ENCODE data around the gene APH1B.

APH1B gene

DNA sequence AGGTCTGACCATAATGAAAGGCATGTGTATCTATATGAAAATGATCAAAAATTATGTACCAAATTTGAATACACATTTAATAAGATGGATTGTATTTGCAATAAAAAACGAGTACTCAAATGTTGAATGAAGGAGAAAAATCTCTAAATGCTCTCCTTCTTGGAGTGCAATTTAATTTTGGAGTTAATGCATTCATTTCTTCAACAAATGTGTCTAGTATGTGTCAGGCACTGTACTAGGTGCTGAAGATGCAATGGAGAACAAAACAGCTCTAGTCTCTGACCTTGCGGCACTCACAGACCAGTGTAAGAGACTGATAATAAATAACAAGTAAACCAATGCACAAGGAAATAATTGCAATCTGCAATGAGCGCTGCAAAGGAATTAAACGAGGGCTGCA, 75.4 kb downstream of the APH1B start:
- FAIRE-seq (no peak), DNase-seq (ENCODE audit: insufficient read length, low spot score) (no peak)
- TF ChIP-seq PAX5 (IDR thresholded peaks at IDR 0.05; ENCODE audit: insufficient read depth, low read length, severe bottlenecking) (no peak), SPI1 (IDR thresholded peaks at IDR 0.05; ENCODE audit: low read depth, low read length) (no peak), TAF1 (IDR thresholded peaks at IDR 0.05; ENCODE audit: low read depth, low read length) (no peak), POLR2AphosphoS5 (IDR thresholded peaks at IDR 0.05; ENCODE audit: low read depth, low read length) (no peak), POLR2A (IDR thresholded peaks at IDR 0.05; ENCODE audit: low read depth, low read length) (no peak), POU2F2 (IDR thresholded peaks at IDR 0.05; ENCODE audit: low read depth, low read length) (no peak)

DNA sequence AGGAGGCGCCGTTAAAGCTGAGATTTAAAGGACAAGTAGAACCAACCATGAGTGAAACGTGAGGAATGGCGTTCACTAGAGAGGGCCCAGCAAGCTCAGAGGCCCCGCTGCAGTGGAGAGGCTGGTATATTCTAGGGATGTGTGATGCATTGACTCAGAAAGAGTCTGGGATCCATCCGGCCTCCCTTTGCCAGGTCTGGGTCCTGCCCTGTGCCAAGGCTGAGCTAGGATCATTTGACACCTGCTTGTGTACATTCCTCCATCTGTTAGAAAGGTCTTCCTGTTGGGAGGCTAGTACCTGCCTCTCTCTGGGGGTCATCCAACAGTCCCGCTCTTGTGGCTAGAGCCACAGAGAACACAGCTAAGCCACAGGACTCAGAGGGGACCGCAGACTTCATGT, 75.9 kb downstream of the APH1B start:
- TF ChIP-seq SPI1 (IDR thresholded peaks at IDR 0.05; ENCODE audit: low read depth, low read length) (no peak), POLR2A (IDR thresholded peaks at IDR 0.05; ENCODE audit: low read depth, low read length) (no peak), TAF1 (IDR thresholded peaks at IDR 0.05; ENCODE audit: low read depth, low read length) (no peak), POLR2AphosphoS5 (IDR thresholded peaks at IDR 0.05; ENCODE audit: low read depth, low read length) (no peak), POU2F2 (IDR thresholded peaks at IDR 0.05; ENCODE audit: low read depth, low read length) (no peak), PAX5 (IDR thresholded peaks at IDR 0.05; ENCODE audit: insufficient read depth, low read length, severe bottlenecking) (no peak)
- no peak for FAIRE-seq

DNA sequence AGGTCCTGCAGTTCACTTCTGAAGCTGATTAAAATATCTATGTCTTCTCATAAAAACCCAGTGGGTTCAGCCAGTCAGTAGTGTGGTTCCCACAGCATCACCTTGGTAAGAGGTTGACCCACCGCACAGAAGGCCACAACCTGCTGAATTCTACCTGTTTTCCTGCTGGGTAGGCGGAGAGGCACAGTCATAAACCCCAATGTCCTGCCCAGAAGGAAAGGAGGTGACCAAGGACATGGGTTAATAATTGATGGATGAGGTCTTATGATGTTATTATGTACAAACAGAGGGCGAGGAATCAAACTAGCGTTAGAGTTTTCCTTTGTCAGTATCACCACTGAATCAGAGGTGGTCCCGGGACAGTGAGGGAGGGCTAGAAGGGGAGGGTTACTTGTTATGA, 76.5 kb downstream of the APH1B start:
- TF ChIP-seq POU2F2 (IDR thresholded peaks at IDR 0.05; ENCODE audit: low read depth, low read length) (no peak), PAX5 (IDR thresholded peaks at IDR 0.05; ENCODE audit: insufficient read depth, low read length, severe bottlenecking) (no peak), POLR2AphosphoS5 (IDR thresholded peaks at IDR 0.05; ENCODE audit: low read depth, low read length) (no peak), SPI1 (IDR thresholded peaks at IDR 0.05; ENCODE audit: low read depth, low read length) (no peak), POLR2A (IDR thresholded peaks at IDR 0.05; ENCODE audit: low read depth, low read length) (no peak), TAF1 (IDR thresholded peaks at IDR 0.05; ENCODE audit: low read depth, low read length) (no peak)
- FAIRE-seq (no peak), DNase-seq (ENCODE audit: insufficient read length, low spot score) (no peak)

More for the DNA sequence above, 75.9 kb downstream of the APH1B start:
- DNase-seq (ENCODE audit: insufficient read length, low spot score): no peak

DNA sequence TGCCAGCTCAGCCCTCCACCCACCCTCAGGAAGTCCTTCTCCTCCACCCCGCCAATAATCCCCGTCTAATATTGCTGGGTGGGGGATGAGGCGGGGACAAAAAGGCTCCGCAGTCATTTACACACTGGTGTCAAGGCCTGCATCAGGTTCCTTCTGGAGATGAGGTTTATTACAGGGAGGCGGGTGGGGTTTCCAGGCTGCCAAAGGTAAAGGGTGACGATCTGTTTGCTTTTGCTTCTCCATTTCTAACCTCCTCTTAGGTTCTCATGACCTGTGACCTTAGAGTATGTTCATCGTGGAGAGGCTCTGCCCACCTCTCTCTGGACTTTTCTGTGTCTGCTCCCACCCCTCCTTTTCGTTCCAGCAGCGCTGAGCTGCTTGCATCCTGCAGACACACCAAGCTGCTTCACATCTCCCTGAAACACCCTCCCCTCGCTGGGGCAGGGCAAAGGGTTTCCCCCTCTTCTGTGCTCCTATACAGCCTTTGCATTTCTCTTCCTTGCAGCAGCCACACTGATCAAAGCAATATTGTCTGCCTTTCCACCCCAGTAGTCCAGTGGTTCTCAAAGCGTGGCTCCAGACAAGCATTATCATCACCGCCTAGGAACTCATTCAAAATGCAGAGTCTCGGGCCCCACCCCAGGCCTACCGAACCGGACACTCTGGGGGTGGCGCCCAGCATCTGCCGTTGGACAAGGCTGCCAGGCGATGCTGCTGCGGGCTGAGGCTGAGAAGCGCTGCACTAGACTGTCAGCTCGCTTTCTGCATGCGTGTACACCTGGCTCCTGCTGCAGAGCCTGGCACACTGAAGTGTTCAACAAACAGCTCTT, 77.6 kb downstream of the APH1B start:
- peak; percentile 82 for FAIRE-seq
- DNase-seq (ENCODE audit: insufficient read length, low spot score): no peak
- TF ChIP-seq PAX5 (IDR thresholded peaks at IDR 0.05; ENCODE audit: insufficient read depth, low read length, severe bottlenecking) (no peak), TAF1 (IDR thresholded peaks at IDR 0.05; ENCODE audit: low read depth, low read length) (no peak), POLR2A (IDR thresholded peaks at IDR 0.05; ENCODE audit: low read depth, low read length) (no peak), POU2F2 (IDR thresholded peaks at IDR 0.05; ENCODE audit: low read depth, low read length) (no peak), POLR2AphosphoS5 (IDR thresholded peaks at IDR 0.05; ENCODE audit: low read depth, low read length) (no peak), SPI1 (IDR thresholded peaks at IDR 0.05; ENCODE audit: low read depth, low read length) (no peak)

DNA sequence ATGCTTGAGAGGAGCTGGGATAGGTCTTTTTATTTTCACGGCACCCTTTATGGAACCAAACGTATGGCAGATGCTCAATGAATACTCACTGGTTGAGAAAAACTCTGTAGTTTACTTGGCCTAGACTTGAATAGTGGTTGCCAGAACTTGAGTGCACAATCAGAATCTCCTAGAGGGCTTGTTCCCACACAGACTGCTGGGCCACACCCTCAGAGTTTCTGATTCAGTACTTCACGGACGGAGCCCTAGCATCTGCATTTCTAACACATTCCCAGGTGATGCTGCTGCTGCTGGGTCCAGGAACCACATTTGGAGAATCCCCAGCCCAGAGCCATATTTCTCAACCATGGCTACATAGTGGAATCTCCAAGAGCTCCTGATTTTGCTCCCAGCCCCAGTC, 79.7 kb downstream of the APH1B start:
- TF ChIP-seq POLR2A (IDR thresholded peaks at IDR 0.05; ENCODE audit: low read depth, low read length): no peak
- no peak for TF ChIP-seq POLR2AphosphoS5 (IDR thresholded peaks at IDR 0.05; ENCODE audit: low read depth, low read length)
- no peak for TF ChIP-seq TAF1 (IDR thresholded peaks at IDR 0.05; ENCODE audit: low read depth, low read length)
- no peak for TF ChIP-seq POU2F2 (IDR thresholded peaks at IDR 0.05; ENCODE audit: low read depth, low read length)
- TF ChIP-seq SPI1 (IDR thresholded peaks at IDR 0.05; ENCODE audit: low read depth, low read length): no peak
- TF ChIP-seq PAX5 (IDR thresholded peaks at IDR 0.05; ENCODE audit: insufficient read depth, low read length, severe bottlenecking): no peak
- DNase-seq (ENCODE audit: insufficient read length, low spot score) (no peak), FAIRE-seq (no peak)

DNA sequence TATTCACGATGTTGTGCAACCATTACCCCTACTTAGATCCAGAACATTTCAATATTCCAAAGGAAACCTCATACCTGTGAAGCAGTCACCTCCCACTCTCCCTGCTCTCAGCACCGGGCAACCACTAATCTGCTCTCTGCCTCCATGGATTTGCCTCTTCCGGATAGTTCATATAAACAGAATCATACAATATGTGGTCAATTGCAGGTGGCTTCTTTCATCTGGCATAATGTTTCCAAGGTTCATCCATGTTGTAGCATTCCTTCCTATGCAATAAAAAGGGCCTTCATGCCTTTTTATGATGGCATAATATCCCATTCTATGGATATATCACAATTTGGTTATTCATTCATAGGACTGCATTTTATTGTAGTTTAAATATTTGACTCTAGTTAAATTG, 80.3 kb downstream of the APH1B start:
- FAIRE-seq: no peak
- TF ChIP-seq PAX5 (IDR thresholded peaks at IDR 0.05; ENCODE audit: insufficient read depth, low read length, severe bottlenecking): no peak
- no peak for TF ChIP-seq POLR2AphosphoS5 (IDR thresholded peaks at IDR 0.05; ENCODE audit: low read depth, low read length)
- no peak for TF ChIP-seq POLR2A (IDR thresholded peaks at IDR 0.05; ENCODE audit: low read depth, low read length)
- no peak for TF ChIP-seq SPI1 (IDR thresholded peaks at IDR 0.05; ENCODE audit: low read depth, low read length)
- no peak for TF ChIP-seq TAF1 (IDR thresholded peaks at IDR 0.05; ENCODE audit: low read depth, low read length)
- TF ChIP-seq POU2F2 (IDR thresholded peaks at IDR 0.05; ENCODE audit: low read depth, low read length): no peak
- no peak for DNase-seq (ENCODE audit: insufficient read length, low spot score)

DNA sequence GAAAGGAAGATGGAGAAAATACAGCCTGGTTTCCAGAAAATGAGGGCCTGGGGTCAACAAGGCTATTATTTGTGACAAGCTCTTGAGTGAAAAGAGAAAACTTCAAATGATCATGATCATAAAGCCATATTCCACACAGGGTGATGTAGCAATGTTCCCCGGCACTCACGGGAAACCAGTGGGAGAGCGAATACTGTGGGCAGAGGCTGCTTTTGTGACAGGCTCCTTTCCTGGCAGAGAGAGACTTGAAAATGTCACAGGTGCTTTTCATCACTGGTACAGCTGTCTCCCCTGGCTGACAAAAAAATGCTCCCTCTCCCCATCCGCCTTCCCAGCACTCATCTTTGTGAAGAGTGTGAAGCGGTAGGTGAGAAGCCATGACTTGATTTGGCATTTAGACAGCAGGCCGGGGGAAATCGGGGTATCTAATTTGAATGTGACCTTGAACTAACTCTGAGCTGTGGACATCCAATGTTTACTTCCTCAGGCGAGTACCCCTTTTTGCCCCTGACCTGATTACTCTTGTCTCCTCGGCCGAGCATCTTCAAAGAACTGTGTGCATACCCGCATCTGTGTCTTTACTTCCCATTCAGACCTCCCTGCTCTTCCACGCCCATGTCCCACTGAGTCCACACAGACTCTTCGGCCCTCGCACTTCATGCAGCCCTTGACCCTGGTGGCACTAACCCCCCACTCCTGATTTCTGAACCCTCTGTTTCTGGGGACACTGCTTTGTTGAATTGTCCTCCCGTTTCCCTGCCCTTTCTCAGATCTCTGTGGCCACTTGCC, 81.0 kb downstream of the APH1B start:
- DNase-seq (ENCODE audit: insufficient read length, low spot score) (no peak), FAIRE-seq (no peak)
- TF ChIP-seq POU2F2 (IDR thresholded peaks at IDR 0.05; ENCODE audit: low read depth, low read length) (no peak), POLR2A (IDR thresholded peaks at IDR 0.05; ENCODE audit: low read depth, low read length) (no peak), TAF1 (IDR thresholded peaks at IDR 0.05; ENCODE audit: low read depth, low read length) (no peak), SPI1 (IDR thresholded peaks at IDR 0.05; ENCODE audit: low read depth, low read length) (no peak), POLR2AphosphoS5 (IDR thresholded peaks at IDR 0.05; ENCODE audit: low read depth, low read length) (no peak), PAX5 (IDR thresholded peaks at IDR 0.05; ENCODE audit: insufficient read depth, low read length, severe bottlenecking) (no peak)

All from GM12891 (cell line).